GM15510 (cell line): ENCODE measurements around the gene TEX19.

Experiments
- POLR2A ChIP-seq: IDR thresholded peaks from 3 replicates; pipeline ENCODE4 v1.6.1; 2011; ENCODE audit warnings: borderline replicate concordance; ENCODE audit not compliant: insufficient read length; ENCODE audit errors: extremely low read depth

The TEX19 gene

DNA sequence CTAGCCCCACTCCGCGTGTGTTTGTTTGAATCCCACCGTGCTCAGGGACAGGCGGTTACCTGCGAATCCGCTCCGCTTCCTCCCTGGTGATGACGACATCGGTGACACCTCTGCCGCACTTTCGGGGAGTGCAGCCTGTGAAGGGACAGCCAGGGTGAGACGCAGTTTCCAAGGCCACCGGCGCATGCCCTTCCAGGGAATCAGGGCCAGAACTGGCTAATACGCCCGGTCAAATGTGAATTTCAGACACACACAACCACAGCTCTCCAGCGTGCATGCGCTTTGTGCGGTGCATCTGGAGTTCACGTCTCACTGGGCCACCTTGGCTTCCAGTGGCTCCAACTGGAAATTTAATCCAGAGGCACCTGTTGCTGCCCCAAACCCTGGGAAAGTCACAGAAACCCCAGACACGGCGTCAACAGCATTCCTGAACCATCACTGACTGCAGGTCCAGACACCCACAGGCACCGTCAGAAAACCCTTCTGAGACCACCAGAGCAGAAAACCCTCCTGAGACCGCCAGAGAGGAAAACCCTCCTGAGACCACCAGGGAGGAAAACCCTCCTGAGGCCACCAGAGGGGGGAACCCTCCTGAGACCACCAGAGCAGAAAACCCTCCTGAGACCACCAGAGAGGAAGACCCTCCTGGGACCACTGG is 52.5 kb downstream of the TEX19 start:
- TF ChIP-seq POLR2A: no peak

DNA sequence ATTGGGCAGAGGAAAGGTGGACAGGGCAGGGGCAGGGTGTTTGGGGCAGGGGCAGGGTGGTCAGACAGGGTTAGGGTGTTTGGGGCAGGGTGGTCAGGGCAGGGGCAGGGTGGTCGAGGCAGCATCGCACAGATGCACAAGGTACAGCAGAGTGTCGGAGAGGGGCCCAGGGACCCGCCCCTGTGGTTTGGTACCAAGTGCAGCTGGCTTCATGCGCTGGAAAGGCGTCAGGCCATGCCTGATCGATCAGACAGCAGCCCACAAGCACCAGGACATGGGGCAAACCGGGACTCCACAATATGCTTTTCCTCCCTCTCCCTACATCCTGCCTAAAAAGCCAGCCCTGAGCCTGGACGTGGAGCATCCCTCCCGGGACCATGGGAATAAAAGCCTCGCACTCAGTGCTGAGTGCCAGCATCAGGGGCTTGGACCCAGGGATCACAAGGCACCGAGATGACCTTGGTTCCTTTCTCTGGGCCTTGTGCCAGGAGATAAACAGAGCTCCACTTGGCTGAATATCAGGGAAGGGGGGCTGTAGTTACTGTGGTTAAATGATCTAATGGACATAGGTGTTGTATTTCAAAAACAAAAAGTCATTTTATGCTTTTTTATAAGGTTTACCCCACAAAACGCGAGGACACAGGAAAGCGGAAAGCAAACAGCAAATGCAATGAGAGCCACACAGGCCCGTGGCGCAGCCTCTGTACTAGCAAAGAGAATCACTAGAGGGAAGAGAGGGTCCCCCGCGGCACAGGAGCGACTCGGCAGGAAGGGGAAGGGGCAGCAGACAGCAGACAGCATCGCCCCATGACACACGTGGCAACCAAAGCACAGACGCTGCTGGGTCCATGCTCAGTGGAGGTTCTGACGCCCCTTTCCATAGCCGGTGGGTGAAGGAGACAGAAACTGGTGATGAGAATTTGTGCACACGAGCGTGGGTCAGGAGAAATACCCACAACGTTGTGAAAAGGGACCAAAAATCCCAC is 53.8 kb downstream of the TEX19 start:
- TF ChIP-seq POLR2A: no peak
